Fibroblast of villous mesenchyme (primary cell): ENCODE data around the gene STAC. TPM values are rescaled to one million over a fixed set of nuclear protein-coding genes. Genes with fewer than 3 reads are reported as not detected.

Source experiments
- DNase-seq: peaks from one replicate; pipeline ENCODE4 v3.0.0-alpha.2; 2010; ENCODE audit warnings: low read depth
- H3K4me3 ChIP-seq: 2 replicates; pipeline ENCODE4 v1.5.1; 2011; ENCODE audit warnings: low read depth, mild to moderate bottlenecking, low read length
- CTCF ChIP-seq: IDR thresholded peaks from 2 replicates; pipeline ENCODE4 v1.5.1; 2012; ENCODE audit warnings: low read depth, mild to moderate bottlenecking, low read length; ENCODE audit not compliant: insufficient read depth
- total RNA-seq: library from RNA; depleted of rRNA; stranded (reverse); fragments of >200 nt; gene quantifications from 2 replicates; pipeline ENCODE4 v1.2.3, GENCODE V29; 2012

Gene STAC
- total RNA-seq, 1 donor: 0.43 TPM

DNA sequence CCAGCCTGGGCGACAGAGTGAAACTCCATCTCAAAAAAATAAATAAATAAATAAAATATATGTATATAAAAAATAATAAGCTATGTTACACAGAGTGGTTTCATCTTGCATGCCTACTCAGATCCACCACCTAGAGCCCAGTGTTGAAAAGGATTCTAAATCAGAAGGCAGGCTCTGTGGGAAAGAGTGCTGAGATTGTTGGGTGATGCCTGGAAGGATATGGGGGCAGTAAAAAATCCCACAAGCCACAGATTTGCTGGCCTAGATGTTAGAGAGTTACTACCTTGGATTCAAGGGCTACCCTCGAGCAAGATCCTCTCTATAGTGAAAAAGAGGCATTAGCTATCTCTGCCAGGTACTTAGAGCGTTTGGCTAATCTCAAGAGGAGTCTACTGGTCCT, 144.3 kb downstream of the STAC start:
- no peak for TF ChIP-seq CTCF
- no peak overlapping the region for H3K4me3 ChIP-seq
- DNase-seq: no peak

DNA sequence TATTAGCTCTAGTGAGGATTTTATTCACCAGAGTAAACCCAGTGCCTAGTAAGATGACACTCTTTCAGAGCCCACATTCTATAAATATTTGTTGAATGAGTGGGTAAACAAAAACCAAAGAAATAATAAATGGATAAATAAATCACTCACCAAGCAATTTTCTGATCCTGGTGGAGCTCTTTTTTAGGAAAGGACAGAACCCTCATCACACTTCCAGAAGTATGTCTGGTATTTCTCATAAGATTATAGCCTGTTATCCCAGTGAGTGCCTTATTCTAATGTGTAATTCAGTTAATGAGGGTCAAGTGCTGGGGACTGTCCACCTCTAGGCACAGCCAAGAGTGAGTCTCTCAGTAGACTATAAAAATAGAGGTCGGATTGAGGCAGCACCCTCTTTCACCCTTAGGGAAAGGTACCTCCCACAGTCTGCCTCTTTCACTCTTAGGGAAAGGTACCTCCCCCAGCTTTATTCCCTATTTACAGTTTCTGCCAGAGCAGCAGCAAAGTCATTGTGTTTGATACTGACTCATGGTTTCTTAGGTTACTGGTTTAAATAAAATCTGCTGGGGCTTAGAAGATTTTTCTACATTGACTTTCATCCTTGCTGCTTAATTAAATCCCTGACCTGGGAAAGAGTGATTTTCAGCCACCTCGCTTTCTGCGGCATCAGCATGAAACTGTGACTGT, 145.0 kb downstream of the STAC start:
- H3K4me3 ChIP-seq: no peak overlapping the region
- peak; percentile 49 for DNase-seq
- no peak for TF ChIP-seq CTCF

DNA sequence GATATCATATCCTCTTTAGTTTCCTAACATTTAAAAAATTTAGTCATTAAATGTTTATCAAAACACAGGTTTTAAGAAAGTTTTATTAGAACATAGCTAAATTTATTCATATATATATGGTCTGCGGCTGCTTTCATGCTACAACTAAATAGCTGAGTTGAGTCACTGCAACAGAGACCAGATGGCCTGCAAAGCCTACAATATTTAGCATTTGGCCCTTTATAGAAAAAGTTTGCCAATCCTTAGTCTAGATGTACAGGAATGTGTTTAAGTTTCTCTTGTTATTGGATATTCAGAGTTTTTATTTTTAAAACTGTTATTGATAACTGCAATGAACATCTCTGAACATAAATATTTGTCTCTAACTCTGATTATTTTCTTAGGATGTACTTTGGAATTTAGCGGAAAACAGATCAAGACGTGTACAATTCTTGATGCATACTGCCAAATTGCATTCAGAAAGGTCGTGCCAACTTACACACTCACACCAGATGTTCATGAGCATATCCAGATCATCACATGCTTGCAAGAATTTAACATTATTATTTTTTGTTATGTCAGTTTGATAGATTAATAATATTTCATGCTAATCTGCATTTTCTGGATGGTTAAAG, 157.9 kb downstream of the STAC start:
- DNase-seq: no peak
- no peak overlapping the region for H3K4me3 ChIP-seq
- no peak for TF ChIP-seq CTCF

DNA sequence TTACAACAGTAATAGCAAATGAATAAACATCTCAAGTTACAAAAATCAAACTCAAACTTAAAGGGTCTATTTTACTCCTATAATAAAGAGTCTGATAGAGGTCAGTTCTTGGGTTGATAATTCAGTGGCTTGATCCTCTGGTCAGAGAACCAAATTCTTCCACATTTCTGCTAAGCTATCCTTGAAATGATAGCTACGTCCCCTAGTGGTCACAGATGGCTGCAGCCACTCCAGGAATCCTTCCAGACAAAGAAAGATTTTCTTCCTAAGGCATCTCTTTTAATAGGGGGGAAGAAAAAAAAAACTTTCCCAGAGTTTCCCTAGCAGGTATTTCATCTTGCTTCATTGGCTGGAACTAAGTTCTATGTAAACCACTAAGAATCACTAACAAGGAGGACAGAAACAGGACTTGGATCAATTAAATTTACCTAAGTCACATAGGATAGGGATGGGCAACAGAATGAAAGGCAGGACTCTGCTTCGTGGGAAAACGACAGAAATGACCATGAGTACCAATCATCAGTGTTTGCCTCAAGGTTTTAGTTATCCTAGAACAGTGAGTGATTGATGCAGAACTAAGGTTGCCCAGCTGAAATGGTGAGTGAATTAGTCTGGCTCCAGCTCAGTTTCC, 160.7 kb downstream of the STAC start:
- DNase-seq: peak; percentile 47
- TF ChIP-seq CTCF: peak; percentile 92
- H3K4me3 ChIP-seq: no peak overlapping the region

- no peak overlapping the region for H3K4me3 ChIP-seq
- DNase-seq: no peak
- TF ChIP-seq CTCF: no peak
Observed at GRCh38 chr3:36542186-36542585, 161.9 kb downstream of the STAC start.

DNA sequence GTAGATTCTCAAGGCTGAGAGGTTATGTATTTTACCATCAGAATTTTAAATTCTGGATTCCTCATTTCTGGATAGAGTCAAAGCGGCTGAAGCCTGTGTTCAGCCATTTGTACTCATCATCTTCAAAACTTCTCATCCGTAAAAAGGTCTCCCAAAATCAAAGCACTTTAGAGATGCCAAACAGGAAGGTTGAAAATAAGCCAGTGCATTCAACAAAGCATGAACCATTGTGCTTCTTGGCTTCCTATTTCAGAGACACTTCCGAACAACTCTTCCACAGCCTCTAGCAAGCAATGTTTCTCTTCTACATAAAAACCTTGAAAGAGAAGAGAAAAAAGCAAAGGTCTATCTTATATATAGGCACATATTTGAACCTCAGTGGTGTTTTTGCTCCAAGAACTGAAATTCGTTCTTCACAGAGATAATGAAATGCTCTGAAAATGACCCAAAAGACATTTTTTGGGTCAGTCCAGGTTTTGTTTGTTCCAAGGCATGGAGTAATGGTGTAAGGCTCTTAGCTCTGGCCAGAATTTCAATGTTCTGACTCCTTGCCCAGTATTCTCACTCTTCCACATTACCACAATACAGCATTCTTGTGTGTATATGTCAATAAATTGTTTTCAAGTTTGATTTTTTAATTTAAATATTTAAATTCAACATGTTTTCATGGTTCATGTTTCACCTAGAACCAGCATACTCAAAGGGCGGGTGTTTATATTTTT, 163.1 kb downstream of the STAC start:
- no peak for TF ChIP-seq CTCF
- H3K4me3 ChIP-seq: no peak overlapping the region
- no peak for DNase-seq
